Forelimb muscle (tissue), 1 donor: ENCODE results near the gene EYS. TPM values are rescaled to one million over a fixed set of nuclear protein-coding genes. Genes with fewer than 3 reads are reported as not detected.
A peak's percentile ranks its signal among the peaks of the same experiment; 100 is the strongest.
"Not testable (repeated sequence)": the region's sequence is repeated elsewhere in the genome, so short reads cannot be mapped to it uniquely, and the experiment has no call there.

Experiments used
- DNase-seq: peaks from one replicate; pipeline ENCODE4 v3.0.0-alpha.2; 2013; ENCODE audit warnings: low read depth
- polyA plus RNA-seq: library from polyadenylated mRNA; unstranded; fragments of 120-200 nt; gene quantifications from one replicate; pipeline ENCODE4 v1.2.1, GENCODE V29; 2013; ENCODE audit not compliant: insufficient read length

Gene EYS
- polyA plus RNA-seq, 1 donor, result 0.47 TPM

DNA sequence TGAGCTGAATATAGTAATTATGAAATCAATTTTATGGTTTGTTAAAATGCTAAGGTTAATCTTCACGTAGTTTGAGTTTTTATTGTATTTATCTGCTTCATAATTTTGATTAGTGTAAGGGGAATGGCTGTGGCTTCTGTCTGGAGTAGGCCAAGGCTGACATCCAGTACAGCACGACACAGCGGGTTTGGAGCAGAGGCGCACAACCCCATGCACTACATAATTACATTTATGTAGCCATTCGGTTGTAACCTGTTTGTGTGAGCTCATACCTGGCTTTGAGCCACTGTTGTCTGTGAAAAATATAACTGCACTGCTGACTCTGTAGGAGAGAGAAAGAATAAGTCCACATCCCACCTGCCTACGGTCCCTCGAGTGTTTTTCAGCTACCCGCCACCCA is 615.5 kb downstream of the EYS start:
- DNase-seq, result no peak

DNA sequence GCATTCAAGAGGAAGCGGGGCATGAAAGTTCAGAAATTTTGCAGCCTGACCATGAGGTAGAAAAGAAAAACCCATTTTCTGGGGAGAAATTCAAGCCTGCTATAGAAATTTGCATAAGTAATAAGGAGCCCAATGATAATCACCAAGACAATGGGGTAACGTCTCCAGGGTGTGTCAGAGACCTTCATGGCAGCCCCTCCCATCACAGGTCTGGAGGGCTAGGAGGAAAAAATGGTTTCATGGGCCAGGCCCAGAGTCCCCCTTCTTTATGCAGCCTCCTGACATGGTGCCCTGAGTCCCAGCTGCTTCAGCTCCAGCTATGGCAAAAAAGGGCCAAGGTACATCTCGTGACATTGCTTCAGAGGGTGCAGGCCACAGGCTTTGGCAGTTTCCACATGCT is 618.5 kb downstream of the EYS start:
- DNase-seq, result no peak

DNA sequence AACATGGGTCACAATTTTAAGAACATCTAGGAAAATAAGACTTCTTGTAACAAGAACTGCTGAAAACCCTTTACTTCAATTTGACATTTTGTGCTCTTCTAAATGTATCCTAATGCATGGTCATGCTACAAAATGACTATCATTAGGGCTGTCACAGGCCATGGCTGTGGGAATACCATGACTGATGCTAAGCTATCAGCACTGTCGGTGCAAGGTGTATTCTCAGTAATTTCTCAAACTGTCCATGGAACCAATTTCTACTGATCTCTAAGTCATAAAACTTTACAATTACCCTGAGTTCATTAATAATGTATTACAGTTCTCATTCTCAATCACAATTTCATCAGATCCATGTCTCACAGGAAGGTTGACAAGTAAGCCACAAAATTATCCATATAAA is 625.3 kb downstream of the EYS start:
- no peak for DNase-seq

GRCh38 chr6:65075705-65076230 is 631.3 kb downstream of the EYS start:
- no peak for DNase-seq

DNA sequence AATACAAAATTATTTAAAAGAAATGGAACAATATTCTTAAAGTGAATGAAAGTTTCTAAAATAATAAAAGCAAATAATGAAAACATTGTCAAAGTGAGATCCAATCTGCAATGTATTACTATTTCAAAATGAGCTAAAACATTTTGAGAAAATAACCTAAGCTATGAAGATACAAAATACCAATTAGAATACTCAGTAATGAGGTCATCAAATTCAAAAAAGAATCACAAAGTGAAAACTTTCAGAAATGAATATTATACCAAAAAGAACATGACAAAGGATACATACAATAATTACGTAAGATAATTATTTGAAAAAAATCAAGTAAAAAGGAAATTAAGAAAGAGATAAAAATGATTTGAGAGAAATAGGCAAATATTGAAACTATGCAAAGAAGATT is 634.5 kb downstream of the EYS start:
- no peak for DNase-seq

- DNase-seq, result no peak
Measured at GRCh38 chr6:65071480-65071879, 635.5 kb downstream of the EYS start.

GRCh38 chr6:65064844-65065243 is 642.2 kb downstream of the EYS start:
- DNase-seq, result no peak

GRCh38 chr6:65059568-65059967 is 647.5 kb downstream of the EYS start:
- DNase-seq, result no peak

GRCh38 chr6:65055545-65055944 is 651.5 kb downstream of the EYS start:
- no peak for DNase-seq

DNA sequence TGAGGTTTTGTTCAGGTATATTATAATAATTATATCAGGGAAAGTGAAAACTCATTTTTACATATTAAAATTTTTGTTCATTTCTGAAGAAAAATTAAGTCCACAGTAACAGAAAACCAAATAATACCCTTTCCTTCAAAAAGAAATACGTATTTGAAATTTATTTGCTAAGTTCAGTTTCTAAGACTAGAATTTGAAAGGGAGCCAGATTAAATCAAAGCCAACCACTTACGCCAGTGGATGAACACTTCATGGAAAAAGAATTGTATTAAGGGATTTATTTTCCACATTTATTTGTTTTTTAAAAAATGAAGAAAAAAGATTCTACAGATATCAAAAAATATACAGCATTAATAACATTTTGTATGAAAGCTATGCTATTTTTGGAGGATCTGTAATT is 654.4 kb downstream of the EYS start:
- peak; percentile 46 for DNase-seq

GRCh38 chr6:65045801-65046200 is 661.2 kb downstream of the EYS start:
- no peak for DNase-seq

DNA sequence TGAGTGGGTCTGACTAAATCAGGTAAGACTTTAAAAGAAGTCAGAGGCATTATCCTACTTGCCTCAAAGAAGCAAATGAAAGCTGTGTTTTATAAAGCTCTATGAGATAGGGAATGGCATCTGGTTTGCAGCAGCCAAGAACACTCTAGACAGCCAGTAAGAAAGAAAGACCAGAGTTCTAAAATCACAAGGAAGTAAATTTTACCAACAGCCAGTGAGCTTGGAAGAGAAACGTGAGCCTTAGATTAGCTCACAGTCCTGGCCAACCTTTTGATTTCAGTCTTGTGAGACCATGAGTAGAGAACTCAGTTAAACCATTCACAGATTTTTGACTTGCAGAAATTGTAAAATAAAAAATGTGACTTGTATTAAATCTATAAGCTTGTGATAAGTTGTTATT is 693.0 kb downstream of the EYS start:
- no peak for DNase-seq

DNA sequence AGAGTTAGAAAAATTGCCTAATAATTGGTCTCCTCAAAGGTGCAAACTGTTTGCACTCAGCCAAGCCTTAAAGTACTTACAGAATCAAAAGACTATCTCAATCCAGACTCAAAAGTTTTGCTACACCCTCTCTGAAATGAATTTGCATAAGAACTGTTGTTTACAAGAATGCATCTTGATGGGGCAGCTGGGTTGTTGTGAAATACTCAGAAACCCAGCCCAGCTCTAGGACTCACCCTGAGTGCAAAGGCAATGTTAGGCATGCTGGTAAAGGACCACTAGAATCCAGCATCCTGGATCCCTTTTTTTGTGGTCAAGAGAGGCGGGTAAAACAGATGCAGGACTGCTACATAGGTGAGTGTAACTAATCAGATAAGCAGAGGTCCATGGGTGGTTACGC is 700.2 kb downstream of the EYS start:
- no peak for DNase-seq

DNA sequence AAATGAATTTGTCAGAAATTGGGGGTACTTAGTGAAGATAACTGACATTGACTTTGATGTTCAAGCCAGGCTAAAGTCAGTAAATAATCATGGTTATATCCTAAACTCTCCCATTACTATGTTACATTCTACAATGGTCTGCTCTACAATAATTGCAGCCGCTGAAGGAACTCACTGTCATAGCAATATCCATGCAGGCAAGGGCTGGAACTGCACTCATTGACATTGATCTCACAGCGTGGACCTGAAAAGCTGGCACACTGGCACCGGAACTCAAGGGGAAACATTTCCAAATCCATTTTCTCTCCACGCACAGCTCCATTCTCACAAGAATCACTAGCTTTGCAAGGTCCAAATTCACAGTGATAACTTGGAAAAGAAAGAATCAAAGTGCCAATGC is 702.7 kb downstream of the EYS start:
- DNase-seq, result no peak

- DNase-seq, result not testable (repeated sequence)
Measured at GRCh38 chr6:65002882-65003281, 704.1 kb downstream of the EYS start.

- no peak for DNase-seq
Measured at GRCh38 chr6:65000815-65001214, 706.2 kb downstream of the EYS start.

DNA sequence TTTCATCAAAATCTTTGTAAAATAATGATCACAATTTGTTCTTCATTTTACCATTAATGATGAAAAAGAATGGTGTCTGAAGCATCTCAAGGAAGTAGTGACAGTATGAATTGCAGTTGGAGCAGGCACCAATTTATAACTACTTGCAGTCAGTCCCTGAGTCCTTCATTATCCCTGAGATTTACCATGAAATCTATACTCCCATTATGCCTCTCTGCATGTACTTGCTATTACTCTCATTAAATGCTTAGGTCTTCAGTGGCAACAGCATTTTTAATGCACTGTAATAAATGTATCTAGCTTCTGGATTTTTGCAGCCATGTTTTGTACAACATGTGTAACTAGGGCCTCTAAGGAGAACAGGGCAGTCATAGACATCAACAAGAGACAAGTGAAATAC is 708.8 kb downstream of the EYS start:
- DNase-seq, result no peak

- no peak for DNase-seq
Measured at GRCh38 chr6:64996301-64996700, 710.7 kb downstream of the EYS start.

GRCh38 chr6:64990652-64991304 is 716.2 kb downstream of the EYS start:
- DNase-seq, result no peak

DNA sequence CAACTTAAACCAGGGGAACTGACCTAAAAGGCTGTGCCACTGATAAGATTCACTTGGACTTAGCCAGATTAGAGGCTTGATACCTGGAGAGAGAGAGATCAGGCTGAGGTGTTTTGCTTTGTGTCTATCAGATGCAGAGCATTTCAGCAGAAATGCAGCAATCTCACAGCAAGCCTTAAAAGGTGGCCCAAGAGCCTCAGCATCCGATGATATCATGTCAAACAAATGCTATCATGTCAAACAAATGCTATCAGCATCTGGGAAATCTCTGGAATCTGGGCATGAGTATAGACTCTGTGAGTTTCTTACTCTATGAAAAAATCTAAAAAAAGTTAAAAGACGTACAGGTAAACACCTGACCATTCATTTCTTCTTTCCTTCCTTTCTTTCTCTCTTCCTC is 718.9 kb downstream of the EYS start:
- DNase-seq, result no peak

GRCh38 chr6:64987066-64987465 is 720.0 kb downstream of the EYS start:
- no peak for DNase-seq

GRCh38 chr6:64985726-64986125 is 721.3 kb downstream of the EYS start:
- DNase-seq, result no peak

GRCh38 chr6:64984948-64985347 is 722.1 kb downstream of the EYS start:
- no peak for DNase-seq

DNA sequence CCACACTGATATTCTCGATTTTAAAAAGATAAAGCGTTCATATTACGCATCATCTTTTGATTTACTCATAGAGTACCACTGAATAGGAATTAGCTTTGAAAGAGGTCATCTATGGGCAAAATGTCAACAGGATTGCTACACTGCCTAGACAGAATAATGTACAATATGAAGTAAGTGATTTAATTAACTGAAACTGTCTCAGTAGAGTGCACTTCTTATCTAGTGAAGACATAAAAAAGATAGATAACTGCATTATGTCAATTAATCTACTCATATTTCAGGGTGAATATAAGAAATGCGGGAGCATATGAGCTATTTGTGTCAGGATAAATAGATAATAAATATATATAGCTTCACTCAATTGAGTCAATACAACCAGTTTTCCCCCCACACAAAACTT is 723.9 kb downstream of the EYS start:
- no peak for DNase-seq
